HuH-7.5 (cell line): ENCODE data around the gene RPL3.

ENCODE experiments used
- DNase-seq: peaks from one replicate; pipeline ENCODE4 v3.0.0; 2011; ENCODE audit warnings: low spot score

Gene RPL3

DNA sequence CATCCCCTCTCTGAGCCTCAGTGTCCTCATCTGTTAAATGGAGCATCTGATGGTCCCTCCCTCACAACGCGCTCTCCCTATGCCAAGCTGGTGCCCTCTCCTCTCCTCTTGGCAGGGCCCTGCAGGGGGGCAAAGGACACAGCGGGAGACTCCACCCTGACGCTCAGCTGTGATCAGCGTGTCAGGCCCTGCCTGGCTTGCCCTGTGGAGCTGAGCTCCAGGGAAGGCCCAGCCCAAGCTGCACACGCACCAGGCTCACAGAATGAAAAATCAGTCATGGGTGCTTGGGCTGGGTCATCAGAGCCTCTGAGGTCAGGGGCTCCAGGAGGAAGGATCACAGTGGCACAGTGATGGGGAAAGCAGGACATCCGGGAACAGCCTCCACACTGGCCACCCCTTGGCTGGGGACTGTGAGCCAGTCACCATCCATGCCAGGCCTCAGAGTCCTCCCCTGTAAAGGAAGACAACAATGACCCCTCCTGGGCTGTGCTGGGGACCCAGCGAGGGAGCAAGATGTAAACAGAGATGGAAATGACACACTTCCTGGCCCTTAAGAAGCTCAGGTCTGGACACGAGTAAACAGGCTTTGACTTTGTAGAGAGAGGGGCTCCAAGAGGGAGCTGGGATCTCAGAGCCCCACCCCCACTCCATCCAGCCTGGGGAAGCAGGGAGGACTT, 36.6 kb downstream of the RPL3 start:
- DNase-seq, result no peak

- DNase-seq, result no peak
Measured at GRCh38 chr22:39281126-39281525, 38.3 kb downstream of the RPL3 start.

DNA sequence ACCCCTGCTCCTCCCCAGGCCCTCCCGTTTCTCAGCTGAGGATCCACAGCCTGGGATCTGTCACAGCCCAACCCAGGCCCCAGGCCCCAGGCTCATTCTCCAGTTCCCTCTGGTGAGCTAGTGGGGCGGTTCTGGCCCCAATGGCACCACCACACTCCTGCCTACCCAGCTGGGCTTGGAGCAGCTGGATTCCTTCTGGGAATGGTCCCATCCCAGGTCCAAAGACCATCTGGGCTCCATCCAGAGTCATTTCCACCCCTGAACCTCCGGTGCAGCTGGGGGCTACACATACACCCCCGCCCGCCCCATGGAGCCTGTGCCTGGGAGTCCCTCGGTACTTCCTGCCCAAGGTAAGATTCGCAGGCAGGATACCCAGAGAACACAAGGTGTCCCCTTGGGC, 39.2 kb downstream of the RPL3 start:
- DNase-seq, result no peak

DNA sequence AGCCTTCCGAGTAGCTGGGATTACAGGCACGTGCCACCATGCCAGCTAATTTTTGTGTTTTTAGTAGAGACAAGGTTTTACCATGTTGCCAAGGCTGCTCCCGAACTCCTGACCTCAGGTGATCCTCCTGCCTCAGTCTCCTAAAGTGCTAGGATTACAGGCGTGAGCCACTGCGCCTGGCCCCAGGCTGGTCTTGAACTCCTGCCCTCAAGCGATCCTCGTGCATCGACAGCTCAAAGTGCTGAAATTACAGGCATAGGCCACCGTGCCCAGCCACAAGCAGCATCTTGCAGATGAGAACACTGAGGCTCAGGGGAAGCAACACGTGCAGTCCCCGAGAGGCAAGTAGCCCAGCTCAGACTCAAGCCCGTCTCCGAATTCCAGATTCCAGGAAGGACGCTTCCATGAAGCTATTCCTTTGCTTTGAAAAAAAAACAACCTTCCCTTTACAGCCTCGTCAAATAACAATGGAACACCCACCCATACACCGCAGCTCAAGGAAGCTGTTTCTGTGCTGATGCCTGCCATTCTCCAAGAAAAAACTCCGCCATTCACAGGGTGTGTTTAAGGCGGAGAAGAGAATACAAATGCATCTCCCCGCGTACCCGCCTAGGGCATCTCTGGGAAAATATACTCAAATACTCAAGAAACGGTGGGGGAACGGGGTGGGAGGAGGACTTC, 40.1 kb downstream of the RPL3 start:
- no peak for DNase-seq

- DNase-seq, result no peak
Measured at GRCh38 chr22:39278040-39278439, 41.4 kb downstream of the RPL3 start.

- DNase-seq, result no peak
Measured at GRCh38 chr22:39277142-39277607, 42.2 kb downstream of the RPL3 start.

DNA sequence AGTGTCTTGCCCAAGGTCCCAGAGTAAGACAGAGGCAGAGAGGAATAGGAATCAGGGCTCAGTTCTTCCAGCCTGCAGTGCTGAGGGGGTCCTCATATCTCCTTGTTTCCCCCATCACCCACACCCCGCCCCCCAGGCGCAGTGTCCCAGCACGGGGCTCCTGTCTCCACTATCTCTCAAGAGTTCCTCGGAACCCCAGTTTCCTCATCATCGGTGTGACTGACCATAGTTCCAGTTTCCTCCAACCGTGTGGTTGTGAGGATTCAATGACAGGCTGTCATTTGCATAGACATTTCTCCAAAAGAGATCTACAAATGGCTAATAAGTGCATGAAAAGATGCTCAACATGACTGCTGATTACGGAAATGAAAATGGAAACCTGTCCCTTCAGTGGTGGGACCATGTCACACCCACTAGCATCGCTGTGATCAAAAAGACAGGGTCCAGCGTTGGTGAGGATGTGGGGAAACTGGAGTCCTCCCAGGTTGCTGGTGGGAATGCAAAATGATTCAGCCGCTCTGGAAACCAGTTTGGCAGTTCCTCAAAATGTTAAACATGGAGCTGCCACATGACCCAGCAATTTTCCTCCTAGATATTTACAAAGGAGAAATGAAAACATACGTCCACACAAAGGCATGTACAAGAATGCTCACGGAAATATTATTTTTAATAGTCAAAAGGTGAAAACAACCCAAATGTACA, 42.8 kb downstream of the RPL3 start:
- no peak for DNase-seq

DNA sequence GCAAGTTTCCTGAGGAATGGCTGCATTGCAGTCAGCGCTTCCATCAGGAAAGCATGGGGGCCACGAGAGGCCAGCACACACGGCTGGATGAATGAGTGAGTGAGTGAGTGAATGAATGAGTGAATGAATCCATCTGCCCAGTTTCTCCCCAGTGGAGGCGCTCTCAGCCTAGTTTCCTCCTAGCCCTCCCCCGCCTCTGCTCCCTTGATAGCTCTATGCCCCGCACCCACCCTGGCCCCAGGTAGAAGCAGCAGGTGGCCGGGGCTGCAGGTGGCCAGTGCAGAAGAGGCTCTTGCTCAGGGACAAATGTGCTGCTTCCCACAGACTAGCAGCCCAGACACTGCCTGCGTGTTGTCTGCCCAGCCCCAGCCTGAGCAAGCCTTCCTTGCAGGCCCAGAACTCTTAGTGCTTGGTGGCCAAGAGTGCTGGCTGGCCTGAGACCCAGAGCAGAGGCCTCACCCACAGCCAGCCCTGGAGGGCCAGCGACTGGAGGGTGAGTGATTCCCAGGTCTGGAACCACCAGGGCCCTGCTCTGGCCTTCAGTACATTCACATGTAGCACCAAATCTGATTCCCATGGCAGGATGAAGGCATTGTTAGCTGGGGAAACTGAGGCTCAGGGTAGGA, 43.5 kb downstream of the RPL3 start:
- no peak for DNase-seq

DNA sequence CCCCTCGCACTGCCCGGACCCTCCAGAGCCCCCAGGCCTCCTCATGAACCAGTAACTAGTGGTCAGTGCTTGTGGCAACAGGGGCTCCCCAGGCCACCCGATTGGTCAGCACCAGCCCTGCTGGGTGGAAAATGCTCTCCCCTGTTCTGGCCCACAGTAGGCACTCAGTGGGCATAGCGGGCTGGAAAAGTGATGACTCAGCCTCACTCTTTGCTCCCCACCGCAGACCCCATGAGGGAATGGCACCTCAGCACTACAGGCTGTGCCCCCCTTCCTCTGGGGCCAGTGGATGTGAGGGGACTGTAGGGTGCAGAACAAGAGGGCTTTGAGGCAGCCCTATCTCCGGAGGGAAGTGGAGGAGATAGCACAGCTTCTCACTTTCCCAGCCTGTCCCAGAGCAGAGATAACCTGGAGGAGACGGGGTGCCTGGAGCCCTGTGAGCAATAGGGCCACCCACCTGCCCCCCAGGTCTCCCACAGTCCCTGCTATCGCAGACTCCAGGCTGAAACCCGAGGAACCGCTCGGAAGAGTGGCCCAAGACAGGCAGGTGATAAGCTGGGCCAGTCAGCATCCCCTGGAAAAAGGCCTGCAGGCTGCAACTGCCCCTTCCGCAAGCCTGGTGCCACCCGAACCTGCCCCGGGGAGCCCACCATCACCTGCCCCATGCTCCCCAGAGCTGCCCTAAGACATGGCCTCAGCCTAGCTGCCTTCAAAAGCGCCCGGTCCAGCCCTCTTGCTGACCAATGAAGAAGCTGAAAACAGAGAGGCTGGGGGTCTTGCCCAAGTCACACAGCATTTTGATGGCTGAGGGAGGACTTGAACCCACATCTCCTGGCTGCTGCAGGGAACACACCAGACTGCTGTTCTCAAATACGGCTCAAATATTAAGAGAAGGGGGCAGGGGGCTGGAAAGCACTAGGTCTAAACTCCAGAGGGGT, 45.2 kb downstream of the RPL3 start:
- DNase-seq, result no peak

DNA sequence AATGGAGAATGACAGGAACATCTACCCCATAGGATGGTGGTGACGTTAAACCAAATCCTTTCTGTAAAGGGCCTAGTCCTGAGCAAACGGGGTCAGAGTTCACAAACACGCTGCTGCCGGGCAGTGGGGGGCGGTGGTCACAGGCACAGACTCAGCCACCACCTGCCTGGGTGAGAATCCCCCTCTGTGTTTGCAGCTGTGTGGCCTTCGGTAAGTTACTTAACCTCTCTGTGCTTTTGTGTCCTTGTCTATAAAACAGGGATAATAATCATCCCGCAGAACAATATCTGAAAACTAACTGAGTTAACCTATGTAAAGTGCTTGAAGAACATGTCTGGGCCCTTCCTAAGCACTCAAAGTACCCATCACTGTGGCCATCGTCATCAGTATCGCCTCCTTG, 48.6 kb downstream of the RPL3 start:
- DNase-seq, result no peak

DNA sequence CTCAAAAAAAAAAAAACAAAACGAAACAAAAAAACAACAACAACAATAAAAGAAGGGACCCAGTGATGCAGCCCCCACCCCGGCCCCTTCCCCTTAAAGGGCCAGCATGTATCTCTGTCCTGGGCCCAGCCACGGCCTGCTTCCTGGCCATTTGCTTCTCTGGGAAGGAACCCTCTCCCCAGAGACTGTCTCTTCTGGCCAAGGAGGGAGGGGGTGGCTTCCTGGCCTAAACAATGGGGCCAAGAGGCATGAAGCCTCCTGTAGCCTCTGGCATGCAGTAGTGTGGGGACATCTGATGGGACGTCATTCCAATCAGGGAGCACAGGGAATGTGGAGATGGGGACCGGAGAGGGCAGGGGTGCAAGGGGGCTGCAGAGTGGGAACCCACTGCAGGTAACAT, 49.1 kb downstream of the RPL3 start:
- no peak for DNase-seq

- DNase-seq, result no peak
Measured at GRCh38 chr22:39269095-39269790, 50.2 kb downstream of the RPL3 start.

DNA sequence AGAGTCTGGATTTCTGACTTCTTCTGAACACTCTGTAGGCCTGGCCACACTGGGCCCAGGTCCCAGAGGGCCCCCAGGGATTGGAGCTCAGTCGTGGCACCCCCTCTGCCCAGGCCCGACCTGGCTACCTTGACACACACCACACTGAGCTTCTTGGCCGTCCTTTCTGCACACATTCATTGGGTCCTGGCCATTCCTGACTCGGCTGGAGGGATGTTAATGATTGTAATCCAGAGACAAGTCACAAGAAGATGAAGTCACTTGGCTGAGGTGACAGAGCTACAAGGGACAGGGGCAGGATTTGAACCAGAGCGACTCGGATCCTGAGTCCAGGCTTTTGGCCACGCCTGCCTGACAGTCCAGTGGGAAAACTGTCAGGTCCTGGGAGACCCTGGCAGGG, 50.8 kb downstream of the RPL3 start:
- no peak for DNase-seq

- DNase-seq, result no peak
Measured at GRCh38 chr22:39267974-39268373, 51.4 kb downstream of the RPL3 start.

- no peak for DNase-seq
Measured at GRCh38 chr22:39266398-39267030, 52.9 kb downstream of the RPL3 start.

- DNase-seq, result no peak
Measured at GRCh38 chr22:39265143-39265886, 54.1 kb downstream of the RPL3 start.

- no peak for DNase-seq
Measured at GRCh38 chr22:39264349-39265038, 54.9 kb downstream of the RPL3 start.

- no peak for DNase-seq
Measured at GRCh38 chr22:39263626-39264348, 55.6 kb downstream of the RPL3 start.
